Measurements from ENCODE around the gene TCF19. TPM values are rescaled to one million over a fixed set of nuclear protein-coding genes. Genes with fewer than 3 reads are reported as not detected.
"Not testable (repeated sequence)": the region's sequence is repeated elsewhere in the genome, so short reads cannot be mapped to it uniquely, and the experiment has no call there.

Gene TCF19
- total and polyA plus RNA-seq, 3 donors from 2014 or later = 3.6 to 4.7 (median 3.7) TPM

- WGBS, 2 donors = 9 to 62% methylated on average over 9 to 26 of the region's 26 CpGs
- no peaks in the 10 kb centered on the region for H3K4me1 ChIP-seq
- TF ChIP-seq POLR2A (IDR thresholded peaks at IDR 0.05) (no peak), CTCF (IDR thresholded peaks at IDR 0.05) (no peak)
- H3K36me3 ChIP-seq (ENCODE audit: low read depth, missing control alignments) = no peaks in the 10 kb centered on the region
- H3K4me3 ChIP-seq = peak overlapping the region; percentile 49 to 58
- DNase-seq = peak; percentile 86
- H3K27ac ChIP-seq = peak overlapping the region in 1 of 2 donors; percentile 59
- no peaks in the 10 kb centered on the region for H3K27me3 ChIP-seq
- intact Hi-C loops (cut with DNase I; ENCODE audit: low total_unique reads) = no loop called here
- H3K9me3 ChIP-seq = no peaks in the 10 kb centered on the region
Observed at GRCh38 chr6:31180500-31180899, 22.1 kb downstream of the TCF19 start.

DNA sequence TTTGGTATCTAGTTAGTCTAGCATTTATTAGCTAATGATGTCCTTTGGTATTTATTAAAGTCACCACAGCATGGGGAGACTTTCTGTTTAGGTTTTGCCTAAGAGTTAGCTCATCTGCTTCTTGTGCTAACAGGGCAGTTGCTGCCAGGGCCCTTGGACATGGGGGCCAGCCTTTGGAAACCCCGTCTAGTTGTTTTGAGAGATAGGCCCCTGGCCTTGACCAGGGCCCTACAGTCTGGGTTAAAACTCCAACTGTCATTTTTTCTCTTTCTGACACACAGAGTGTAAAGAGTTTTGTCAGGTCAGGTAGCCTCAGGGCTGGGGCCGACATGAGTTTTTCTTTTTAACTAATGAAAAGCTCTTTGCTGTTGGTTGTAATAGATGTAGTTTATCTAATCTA lies 24.9 kb downstream of the TCF19 start:
- H3K36me3 ChIP-seq (ENCODE audit: low read depth, missing control alignments); H3K9me3 ChIP-seq; H3K4me1 ChIP-seq; intact Hi-C loops (cut with DNase I; ENCODE audit: low total_unique reads); H3K27me3 ChIP-seq; H3K27ac ChIP-seq; H3K4me3 ChIP-seq; DNase-seq: not testable (repeated sequence)
- WGBS, 2 donors = 44 to 97% methylated on average over 2 of the region's 2 CpGs

GRCh38 chr6:31183859-31184258 lies 25.5 kb downstream of the TCF19 start:
- H3K4me3 ChIP-seq; H3K4me1 ChIP-seq; H3K27me3 ChIP-seq; DNase-seq; H3K9me3 ChIP-seq; intact Hi-C loops (cut with DNase I; ENCODE audit: low total_unique reads); H3K36me3 ChIP-seq (ENCODE audit: low read depth, missing control alignments); H3K27ac ChIP-seq: not testable (repeated sequence)
- WGBS, 2 donors = 64% methylated on average over 5 to 6 of the region's 6 CpGs

DNA sequence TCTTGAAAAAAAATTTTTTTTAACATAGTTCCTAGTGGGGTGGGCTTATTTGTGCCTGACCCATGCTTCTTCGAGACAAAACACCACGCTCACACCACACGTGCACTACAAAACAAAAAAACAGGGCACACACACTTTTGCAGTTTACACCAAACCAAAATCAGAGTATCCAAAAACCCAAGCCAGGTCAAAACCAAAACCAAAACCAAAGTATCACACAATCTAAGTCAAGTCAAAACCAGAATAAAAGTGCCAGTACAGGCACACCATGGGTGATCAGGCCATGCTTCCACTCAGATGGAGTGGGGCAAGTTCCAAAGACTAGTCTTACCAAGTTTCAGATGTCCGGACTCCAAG lies 27.3 kb downstream of the TCF19 start:
- 65 to 98% methylated on average over 3 to 4 of the region's 4 CpGs for WGBS, 2 donors
- intact Hi-C loops (cut with DNase I; ENCODE audit: low total_unique reads); DNase-seq; H3K27me3 ChIP-seq; H3K4me1 ChIP-seq; H3K36me3 ChIP-seq (ENCODE audit: low read depth, missing control alignments); H3K9me3 ChIP-seq; H3K4me3 ChIP-seq: not testable (repeated sequence)
- H3K27ac ChIP-seq = peak overlapping the region in 1 of 2 donors; percentile 88

GRCh38 chr6:31186052-31186734 lies 27.8 kb downstream of the TCF19 start:
- 58 to 89% methylated on average over 9 to 24 of the region's 24 CpGs for WGBS, 2 donors
- no peak for TF ChIP-seq POLR2A (IDR thresholded peaks at IDR 0.05)
- TF ChIP-seq CTCF (IDR thresholded peaks at IDR 0.05) = no peak
- no peaks in the 10 kb centered on the region for H3K27me3 ChIP-seq
- no peak overlapping the region for H3K4me3 ChIP-seq
- no peaks in the 10 kb centered on the region for H3K9me3 ChIP-seq
- DNase-seq = no peak
- no peaks in the 10 kb centered on the region for H3K36me3 ChIP-seq (ENCODE audit: low read depth, missing control alignments)
- intact Hi-C loops (cut with DNase I; ENCODE audit: low total_unique reads) = no loop called here
- H3K4me1 ChIP-seq = no peaks in the 10 kb centered on the region
- H3K27ac ChIP-seq = peak overlapping the region in 1 of 2 donors; percentile 88

DNA sequence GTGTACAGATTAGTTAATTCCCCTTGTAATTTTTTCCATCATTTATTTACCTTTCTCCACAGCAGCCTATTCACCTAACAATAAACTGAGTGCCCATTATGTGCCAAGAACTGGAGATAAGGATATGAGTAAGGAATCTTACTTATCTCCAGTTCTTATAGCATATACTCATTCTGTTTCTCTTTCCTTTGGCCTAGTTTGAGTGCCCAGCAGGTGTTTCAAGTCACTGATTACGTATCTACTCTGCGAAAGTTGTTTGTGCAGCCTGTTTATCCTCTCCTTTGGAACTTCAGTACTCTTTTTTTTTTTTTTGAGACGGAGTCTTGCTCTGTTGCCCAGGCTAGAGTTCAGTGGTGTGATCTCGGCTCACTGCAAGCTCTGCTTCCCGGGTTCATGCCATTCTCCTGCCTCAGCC lies 29.4 kb downstream of the TCF19 start:
- Histone ChIP-seq H3K27ac (no peak overlapping the region), H3K27me3 (no peaks in the 10 kb centered on the region), H3K4me3 (no peak overlapping the region), H3K36me3 (ENCODE audit: low read depth, missing control alignments) (no peaks in the 10 kb centered on the region), H3K9me3 (no peaks in the 10 kb centered on the region), H3K4me1 (no peaks in the 10 kb centered on the region)
- no peak for DNase-seq
- intact Hi-C loops (cut with DNase I; ENCODE audit: low total_unique reads) = no loop called here
- WGBS, 2 donors = 66 to 88% methylated on average over 5 of the region's 5 CpGs
- no peak for TF ChIP-seq POLR2A (IDR thresholded peaks at IDR 0.05)
- TF ChIP-seq CTCF (IDR thresholded peaks at IDR 0.05) = no peak

DNA sequence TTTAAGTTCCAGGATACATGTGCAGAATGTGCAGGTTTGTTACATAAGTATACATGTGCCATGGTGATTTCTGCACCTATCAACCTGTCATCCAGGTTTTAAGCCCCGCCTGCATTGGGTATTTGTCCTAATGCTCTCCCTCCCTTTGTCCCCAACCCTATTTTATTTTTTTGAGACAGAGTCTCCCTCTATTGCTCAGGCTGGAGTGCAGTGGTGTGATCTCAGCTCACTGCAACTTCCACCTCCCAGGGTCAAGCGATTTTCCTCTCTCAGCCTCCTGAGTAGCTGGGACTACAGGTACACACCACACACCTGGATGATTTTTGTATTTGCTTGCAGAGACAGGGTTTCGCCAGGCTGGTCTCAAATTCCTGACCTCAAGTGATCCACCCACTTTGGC lies 30.8 kb downstream of the TCF19 start:
- WGBS, 2 donors = 89 to 96% methylated on average over 3 of the region's 3 CpGs
- H3K27ac ChIP-seq; H3K4me1 ChIP-seq; H3K4me3 ChIP-seq; H3K9me3 ChIP-seq; H3K36me3 ChIP-seq (ENCODE audit: low read depth, missing control alignments); DNase-seq; intact Hi-C loops (cut with DNase I; ENCODE audit: low total_unique reads); H3K27me3 ChIP-seq: not testable (repeated sequence)
